GM10847 (cell line): ENCODE measurements around the gene COL13A1.

Experiments
- POLR2A ChIP-seq: IDR thresholded peaks from 2 replicates; pipeline ENCODE4 v1.6.1; 2011; ENCODE audit not compliant: insufficient read length; ENCODE audit errors: extremely low read depth

The COL13A1 gene

DNA sequence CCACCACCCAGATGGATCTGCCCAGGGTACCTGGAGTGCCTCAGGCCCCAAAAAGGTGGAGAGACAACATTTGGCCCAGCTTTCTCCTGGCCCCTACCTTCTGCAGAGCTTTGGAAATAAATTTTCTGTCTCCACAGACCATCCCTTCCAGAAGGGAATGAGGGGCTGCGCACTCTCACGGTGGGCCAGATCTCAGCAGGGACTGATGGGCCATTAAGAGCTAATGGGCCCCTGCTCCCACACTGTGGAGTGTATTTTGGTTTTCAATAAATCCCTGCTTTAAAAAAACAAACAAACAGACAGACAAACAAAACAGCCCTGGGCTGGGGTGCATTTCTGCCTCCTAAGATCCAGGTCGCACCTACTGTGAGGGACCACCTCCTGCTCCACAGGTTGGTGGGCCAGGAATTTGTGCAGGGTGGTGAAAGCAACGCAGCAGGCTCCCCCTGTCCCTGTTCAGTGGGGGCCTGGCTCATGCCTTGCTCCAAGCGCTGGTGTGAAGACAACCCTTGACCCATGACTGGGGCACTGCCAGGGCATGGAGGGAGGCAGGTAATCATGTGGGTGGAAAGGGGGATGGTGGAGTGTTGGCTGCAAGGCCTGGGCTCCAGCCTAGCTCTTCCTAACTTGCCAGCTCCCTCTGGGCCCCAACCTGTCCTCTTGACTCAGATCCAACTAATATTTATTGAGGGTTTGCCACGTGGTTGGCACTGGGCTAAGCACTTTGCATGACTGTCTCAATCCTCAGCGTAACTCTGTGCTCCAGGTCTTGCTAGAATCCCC lies 88.5 kb downstream of the COL13A1 start:
- TF ChIP-seq POLR2A: no peak

DNA sequence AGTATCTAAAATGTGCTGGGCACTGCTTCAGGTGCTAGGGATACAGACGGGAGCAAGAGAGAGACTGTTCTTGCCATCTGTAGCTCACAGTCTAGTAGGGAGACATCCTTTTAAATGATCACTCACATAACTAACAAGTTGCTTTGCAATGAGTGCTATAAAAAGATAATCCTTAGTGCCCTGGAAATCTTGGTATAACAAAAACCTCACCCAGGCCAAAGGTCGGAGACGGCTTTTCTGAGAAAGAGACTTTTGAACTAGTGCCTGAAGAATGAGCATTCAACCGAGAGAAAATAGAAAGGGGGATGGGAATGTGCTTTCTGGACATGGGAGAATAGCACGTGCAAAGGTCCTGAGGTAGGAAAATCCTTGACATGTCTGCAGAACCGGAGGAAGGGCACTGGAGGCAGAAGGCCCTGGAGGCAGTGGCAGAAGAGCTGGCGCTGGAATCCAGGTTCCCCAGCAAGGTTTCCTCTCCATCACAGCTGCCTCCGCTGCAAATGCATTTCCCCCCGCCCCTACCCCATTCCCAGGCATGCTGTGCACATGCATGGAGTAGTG lies 89.4 kb downstream of the COL13A1 start:
- no peak for TF ChIP-seq POLR2A

DNA sequence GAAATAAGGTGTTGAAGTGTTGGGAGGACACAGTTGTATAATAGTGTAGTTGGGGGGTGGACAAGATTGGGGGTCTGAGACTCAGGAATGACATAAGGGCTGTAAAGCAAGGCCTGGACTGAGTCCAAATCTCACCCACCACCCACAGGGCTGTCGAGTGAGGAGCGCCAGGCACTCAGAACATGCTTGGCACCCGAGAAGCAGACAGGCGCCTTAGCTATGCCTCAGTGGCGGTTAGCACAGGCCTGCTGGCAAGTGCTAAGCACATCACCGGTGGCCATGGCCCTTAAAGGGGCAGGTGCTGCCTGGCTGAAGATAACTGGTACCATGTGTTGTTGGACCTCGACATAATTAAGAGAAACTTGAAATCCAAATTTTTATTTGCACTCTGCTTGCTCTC lies 90.7 kb downstream of the COL13A1 start:
- TF ChIP-seq POLR2A: no peak

DNA sequence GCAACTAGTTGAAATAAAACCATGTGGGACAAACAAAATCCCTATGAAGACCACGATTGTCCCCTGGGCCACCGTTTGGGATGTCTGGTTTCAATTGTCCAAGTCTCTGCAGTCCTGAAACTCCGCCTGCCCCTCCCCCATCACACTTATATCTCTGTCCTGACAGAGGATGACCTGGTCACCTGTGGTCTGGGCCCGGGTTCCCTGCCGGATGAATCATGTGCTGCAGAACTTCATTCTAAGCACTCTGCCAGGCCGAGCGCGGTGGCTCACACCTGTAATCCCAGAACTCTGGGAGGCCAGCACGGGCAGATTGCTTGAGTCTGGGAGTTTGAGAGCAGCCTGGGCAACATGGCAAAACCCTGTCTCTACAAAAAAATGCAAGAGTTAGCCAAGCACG lies 91.1 kb downstream of the COL13A1 start:
- TF ChIP-seq POLR2A: no peak

DNA sequence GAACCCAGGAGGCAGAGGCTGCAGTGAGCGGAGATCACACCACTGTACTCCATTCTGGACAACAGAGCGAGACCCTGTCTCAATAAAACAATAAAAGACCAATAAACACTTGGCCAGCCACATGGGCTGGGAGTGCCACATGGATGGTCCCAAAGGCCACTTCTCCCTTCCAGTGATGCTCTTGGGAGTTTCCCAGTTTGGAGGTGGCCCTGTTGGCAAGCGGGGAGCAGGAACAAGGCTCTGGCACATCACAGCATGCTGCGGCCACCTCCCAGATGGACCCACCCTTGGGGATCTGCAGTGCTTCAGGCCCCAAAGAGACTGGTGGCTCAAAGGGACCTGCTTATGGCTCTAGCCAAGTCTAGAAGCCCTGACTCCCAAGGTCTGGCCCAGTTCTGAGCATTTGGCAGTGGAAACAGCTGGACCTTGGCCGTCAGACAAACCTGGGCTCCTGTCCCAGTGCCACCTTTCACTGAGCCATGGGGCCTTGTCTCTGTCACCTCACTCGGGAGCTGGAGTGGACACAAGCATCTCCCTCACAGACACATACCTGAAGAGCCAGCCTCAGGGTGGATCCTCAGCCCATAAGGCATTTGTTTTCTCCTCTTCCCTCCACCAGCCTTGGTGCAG lies 91.7 kb downstream of the COL13A1 start:
- no peak for TF ChIP-seq POLR2A

DNA sequence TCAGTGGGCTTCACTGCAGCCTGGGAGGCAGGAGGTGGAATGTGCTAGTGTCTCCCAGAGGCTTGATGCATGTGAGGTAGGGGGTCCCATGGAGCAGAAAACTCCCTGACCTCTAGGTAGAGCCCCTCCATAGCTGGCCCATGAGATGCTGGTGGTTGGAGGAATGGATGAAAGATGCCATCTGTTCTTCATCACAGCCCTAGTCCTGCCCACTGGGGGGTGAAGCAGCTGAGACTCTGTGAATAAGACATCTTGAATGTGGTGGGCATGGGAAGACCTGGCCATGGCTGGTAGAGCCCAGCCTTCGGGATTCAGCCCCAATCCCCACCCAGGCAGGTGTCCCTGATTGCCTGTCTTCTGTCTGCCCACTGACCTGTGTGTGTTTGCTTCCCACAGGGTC lies 92.5 kb downstream of the COL13A1 start:
- TF ChIP-seq POLR2A: no peak

DNA sequence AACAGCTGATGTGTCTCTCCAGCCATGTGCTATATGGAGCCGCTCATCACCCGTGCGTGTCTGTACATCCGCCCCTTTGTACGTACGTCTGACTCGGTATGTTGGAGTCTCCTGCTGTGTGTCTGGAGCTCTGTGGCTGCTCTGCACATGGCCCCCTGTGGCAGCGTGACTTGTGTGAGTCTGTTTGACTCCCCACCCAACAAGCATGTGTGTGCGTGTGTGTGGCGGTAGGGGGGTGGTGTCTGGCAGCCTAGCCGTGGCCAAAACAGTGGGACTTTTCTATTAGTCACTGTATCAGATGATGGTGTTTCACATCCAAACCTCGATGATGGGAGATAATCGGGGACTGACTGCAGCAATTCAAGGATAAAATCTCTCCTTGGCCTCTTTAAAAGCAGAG lies 94.1 kb downstream of the COL13A1 start:
- TF ChIP-seq POLR2A: no peak

DNA sequence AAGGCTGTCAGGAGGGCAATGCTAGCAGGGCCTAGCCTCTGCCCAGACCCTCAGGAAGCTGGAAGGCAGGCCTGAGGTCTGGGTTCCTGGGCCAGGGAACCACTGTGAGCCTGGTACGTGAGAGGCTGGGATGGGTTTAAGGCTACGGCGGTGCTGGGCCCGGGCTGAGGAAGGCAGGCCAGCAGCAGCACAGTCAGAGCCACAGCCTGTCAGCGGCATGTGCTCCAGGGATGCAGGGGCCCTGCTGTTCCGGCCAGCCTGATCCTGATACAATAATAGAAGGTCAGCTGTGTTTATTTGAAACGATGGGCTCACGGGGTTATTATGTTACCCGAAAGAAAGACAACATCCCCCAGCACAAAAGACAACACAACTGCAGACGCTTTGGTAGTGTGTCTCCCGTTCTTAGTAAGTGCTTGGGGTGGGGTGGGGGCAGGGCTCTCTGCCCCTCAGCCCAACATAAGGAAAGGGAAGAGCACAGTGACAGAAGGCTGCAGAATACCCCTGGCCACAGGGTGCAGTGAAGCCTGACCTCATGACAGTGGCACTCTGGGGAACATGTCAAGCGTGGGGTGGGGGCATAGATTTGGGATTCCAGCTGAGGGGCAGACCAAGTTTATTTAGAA lies 95.0 kb downstream of the COL13A1 start:
- no peak for TF ChIP-seq POLR2A

DNA sequence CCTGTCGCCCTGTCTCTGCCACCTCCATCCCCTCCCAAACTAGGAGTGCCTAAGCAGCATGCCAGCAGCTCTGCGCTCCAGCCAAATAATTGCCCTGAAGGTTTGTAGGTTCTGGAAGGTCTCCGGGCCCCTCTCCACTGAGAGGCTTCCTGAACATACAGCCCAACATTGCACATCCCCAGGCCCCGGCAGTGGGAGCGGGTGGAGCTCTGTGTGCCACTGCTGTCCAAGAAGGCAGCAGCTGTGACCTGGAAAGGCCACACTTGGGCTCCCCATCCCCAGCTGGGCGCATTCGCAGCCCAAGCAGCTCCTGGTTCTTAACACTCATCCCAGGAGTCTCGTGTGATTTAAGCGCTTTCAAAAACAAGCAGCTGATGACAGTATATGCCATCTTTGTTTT lies 95.7 kb downstream of the COL13A1 start:
- no peak for TF ChIP-seq POLR2A

DNA sequence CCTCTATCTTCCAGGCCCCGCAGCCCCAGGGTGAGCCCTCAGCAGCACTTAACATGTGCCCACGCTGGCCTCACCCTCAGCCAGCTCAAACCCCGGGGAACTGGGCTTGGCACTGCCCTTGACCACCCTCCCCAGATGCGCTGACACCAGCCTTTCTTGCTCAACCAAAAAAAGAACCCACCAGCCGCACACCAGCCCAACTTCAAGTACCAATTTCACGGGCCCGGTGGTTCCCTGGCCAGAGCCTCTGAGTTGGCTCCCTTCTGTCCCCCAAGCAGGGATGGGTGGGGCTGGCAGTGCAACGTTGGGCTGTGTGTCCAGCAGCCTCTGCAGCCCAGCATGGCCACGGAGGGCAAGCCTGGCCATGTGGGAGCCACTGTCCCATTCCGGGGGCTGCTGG lies 96.3 kb downstream of the COL13A1 start:
- no peak for TF ChIP-seq POLR2A

DNA sequence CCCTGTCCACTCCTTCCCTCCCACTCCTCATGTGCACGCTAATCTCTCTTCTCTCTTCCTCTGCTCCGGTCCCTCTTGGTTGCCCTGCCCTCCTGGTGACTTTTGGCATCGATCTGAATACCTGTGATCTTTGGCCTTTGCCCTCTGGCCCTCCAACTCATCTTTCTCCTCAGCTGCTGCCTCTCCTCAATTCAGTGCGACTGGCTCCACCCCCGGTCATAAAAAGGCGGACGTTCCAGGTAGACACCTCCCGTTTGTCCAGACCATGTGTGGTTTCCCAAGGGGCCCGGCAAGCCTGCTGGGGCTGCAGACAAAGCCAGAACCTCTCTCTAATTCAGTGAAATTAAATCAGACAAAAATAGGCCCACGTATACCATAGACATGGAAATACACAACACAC lies 96.8 kb downstream of the COL13A1 start:
- no peak for TF ChIP-seq POLR2A

DNA sequence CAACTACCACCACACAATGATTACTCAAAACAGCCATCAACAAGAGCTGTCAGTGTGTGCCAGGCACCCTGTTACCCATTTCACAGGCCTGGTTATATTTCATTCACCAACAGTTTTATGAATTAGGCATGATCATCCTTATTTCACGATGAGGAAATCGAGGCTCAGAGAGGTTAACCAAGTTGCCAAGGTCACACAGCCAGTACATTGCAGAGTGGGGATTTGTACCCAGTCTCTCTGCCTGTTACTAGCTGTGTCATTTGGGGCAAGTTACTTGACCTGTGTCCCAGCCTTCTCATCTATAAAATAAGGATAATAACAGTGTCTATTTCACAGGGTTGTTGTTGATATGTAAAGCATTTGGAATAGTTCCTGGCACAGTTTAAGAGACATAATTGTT lies 97.2 kb downstream of the COL13A1 start:
- TF ChIP-seq POLR2A: no peak

DNA sequence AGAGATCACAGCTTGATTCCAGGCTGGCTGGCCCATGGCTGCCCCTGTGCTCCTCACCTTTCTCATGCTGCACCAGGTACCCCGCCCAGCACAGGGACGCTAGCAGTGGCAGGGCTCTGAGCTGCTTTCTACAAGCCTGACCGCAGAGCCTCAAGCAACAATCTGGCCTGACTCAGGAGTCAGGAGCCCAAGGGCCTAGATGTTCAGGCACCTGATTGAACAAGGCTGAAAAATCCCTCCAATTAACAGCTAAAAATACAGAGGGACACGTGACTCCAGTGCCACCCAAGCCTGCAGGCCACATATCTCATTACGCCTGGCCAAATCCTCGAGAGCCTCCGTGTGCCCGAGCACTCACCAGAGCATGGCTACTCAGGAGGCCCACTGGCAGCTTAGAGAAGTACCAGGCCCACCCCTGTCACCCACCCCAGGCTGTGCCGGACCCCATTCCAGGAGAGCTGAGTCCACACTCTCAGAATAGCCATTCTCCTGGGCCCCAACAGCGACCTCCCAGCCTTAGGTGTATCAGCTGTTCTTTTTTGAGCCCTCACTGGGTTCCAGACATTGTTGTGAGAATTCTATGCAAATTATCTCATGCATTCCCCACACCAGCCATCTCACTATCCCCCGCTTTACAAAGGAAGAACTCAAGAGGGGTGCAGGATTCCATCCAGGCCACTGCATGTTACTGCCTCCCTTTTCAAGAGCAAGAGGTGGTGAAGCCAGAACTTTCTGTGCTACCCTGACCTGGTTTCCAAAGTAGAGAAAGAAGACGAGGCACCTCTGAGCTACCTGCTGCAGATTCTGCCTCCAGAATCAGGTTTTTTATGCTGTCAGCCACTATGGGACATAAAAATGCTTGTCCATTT lies 98.3 kb downstream of the COL13A1 start:
- TF ChIP-seq POLR2A: no peak

DNA sequence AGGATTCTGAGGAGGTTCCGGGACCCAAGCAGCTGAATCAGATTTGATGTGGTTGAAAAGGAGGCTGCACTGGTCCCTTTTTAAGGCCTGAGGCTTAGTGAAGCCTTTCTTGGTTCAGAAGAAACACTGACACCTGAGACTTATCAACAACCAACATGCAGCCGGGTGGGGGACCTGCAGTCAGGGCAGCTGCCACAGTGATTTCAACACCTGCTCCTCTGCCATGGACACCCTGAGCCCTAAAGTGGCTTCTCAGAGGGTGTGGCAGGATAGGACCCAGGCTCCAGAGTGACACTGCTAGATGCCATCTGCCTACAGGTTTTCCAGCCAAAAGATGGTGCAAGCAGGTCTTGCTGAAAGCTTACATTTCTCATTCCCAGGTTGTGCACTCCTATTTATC lies 99.3 kb downstream of the COL13A1 start:
- no peak for TF ChIP-seq POLR2A
